Measurements from ENCODE around the gene PARM1.

PARM1 gene

GRCh38 chr4:74968456-74969164 is 35.7 kb downstream of the PARM1 start:
- Histone ChIP-seq H3K4me1 (ENCODE audit: low read length) (peaks cover 72% of the 10 kb centered on the region), H3K4me3 (ENCODE audit: low read length) (peak overlapping the region; percentile 16), H4K20me1 (ENCODE audit: insufficient read depth, low read length) (peaks cover 84% of the 10 kb centered on the region), H3K27ac (ENCODE audit: low read length) (peak overlapping the region; percentile 82), H3K79me2 (ENCODE audit: low read length) (peaks cover 100% of the 10 kb centered on the region), H3K9ac (ENCODE audit: low read length) (peak overlapping the region; percentile 46; the same call in 1 of the 2 replicates), H2AFZ (ENCODE audit: low read depth, low read length) (no peak overlapping the region), H3K27me3 (ENCODE audit: low read depth, low read length) (no peaks in the 10 kb centered on the region), H3K9me3 (ENCODE audit: insufficient read depth, low read length) (no peaks in the 10 kb centered on the region), H3K4me2 (ENCODE audit: low read length) (peak overlapping the region; percentile 55), H3K36me3 (replicated peaks; ENCODE audit: low read depth, low read length) (peaks cover 71% of the 10 kb centered on the region)
- TF ChIP-seq CTCF (IDR thresholded peaks at IDR 0.05; ENCODE audit: low read depth, low read length) (no peak), EZH2phosphoT487 (IDR thresholded peaks at IDR 0.05; ENCODE audit: low read depth) (no peak)

GRCh38 chr4:74969507-74970474 is 36.9 kb downstream of the PARM1 start:
- peaks cover 100% of the 10 kb centered on the region for H3K79me2 ChIP-seq (ENCODE audit: low read length)
- peak; percentile 5; the same call in 1 of the 2 replicates for TF ChIP-seq CTCF (IDR thresholded peaks at IDR 0.05; ENCODE audit: low read depth, low read length)
- no peak for TF ChIP-seq EZH2phosphoT487 (IDR thresholded peaks at IDR 0.05; ENCODE audit: low read depth)
- H3K27ac ChIP-seq (ENCODE audit: low read length) = peak overlapping the region; percentile 82

GRCh38 chr4:74970577-74970976 is 37.7 kb downstream of the PARM1 start:
- Histone ChIP-seq H3K27me3 (ENCODE audit: low read depth, low read length) (no peaks in the 10 kb centered on the region), H3K9me3 (ENCODE audit: insufficient read depth, low read length) (no peaks in the 10 kb centered on the region), H3K27ac (ENCODE audit: low read length) (no peak overlapping the region), H3K4me2 (ENCODE audit: low read length) (no peak overlapping the region), H3K4me3 (ENCODE audit: low read length) (no peak overlapping the region), H3K9ac (ENCODE audit: low read length) (no peak overlapping the region), H3K36me3 (replicated peaks; ENCODE audit: low read depth, low read length) (peaks cover 73% of the 10 kb centered on the region), H3K4me1 (ENCODE audit: low read length) (peaks cover 68% of the 10 kb centered on the region), H3K79me2 (ENCODE audit: low read length) (peaks cover 100% of the 10 kb centered on the region), H4K20me1 (ENCODE audit: insufficient read depth, low read length) (peaks cover 88% of the 10 kb centered on the region), H2AFZ (ENCODE audit: low read depth, low read length) (no peak overlapping the region)
- no peak for TF ChIP-seq EZH2phosphoT487 (IDR thresholded peaks at IDR 0.05; ENCODE audit: low read depth)
- no peak for TF ChIP-seq CTCF (IDR thresholded peaks at IDR 0.05; ENCODE audit: low read depth, low read length)

More at GRCh38 chr4:74969507-74970474, 36.9 kb downstream of the PARM1 start:
- no peaks in the 10 kb centered on the region for H3K27me3 ChIP-seq (ENCODE audit: low read depth, low read length)
- peak overlapping the region; percentile 16; the same call in 1 of the 2 replicates for H3K4me3 ChIP-seq (ENCODE audit: low read length)
- peak overlapping the region; percentile 46; the same call in 1 of the 2 replicates for H3K9ac ChIP-seq (ENCODE audit: low read length)
- H3K4me2 ChIP-seq (ENCODE audit: low read length) = peak overlapping the region; percentile 55
- peaks cover 85% of the 10 kb centered on the region for H4K20me1 ChIP-seq (ENCODE audit: insufficient read depth, low read length)
- H3K4me1 ChIP-seq (ENCODE audit: low read length) = peaks cover 68% of the 10 kb centered on the region
- H2AFZ ChIP-seq (ENCODE audit: low read depth, low read length) = no peak overlapping the region
- H3K9me3 ChIP-seq (ENCODE audit: insufficient read depth, low read length) = no peaks in the 10 kb centered on the region
- peaks cover 73% of the 10 kb centered on the region for H3K36me3 ChIP-seq (replicated peaks; ENCODE audit: low read depth, low read length)

- Histone ChIP-seq H3K36me3 (replicated peaks; ENCODE audit: low read depth, low read length) (peaks cover 73% of the 10 kb centered on the region), H3K4me1 (ENCODE audit: low read length) (peaks cover 59% of the 10 kb centered on the region), H3K9ac (ENCODE audit: low read length) (no peak overlapping the region), H3K27me3 (ENCODE audit: low read depth, low read length) (no peaks in the 10 kb centered on the region), H4K20me1 (ENCODE audit: insufficient read depth, low read length) (peaks cover 85% of the 10 kb centered on the region), H3K27ac (ENCODE audit: low read length) (no peak overlapping the region), H2AFZ (ENCODE audit: low read depth, low read length) (no peak overlapping the region), H3K79me2 (ENCODE audit: low read length) (peaks cover 100% of the 10 kb centered on the region), H3K9me3 (ENCODE audit: insufficient read depth, low read length) (peaks cover 6% of the 10 kb centered on the region; the same call in 1 of the 2 replicates), H3K4me3 (ENCODE audit: low read length) (no peak overlapping the region), H3K4me2 (ENCODE audit: low read length) (no peak overlapping the region)
- TF ChIP-seq CTCF (IDR thresholded peaks at IDR 0.05; ENCODE audit: low read depth, low read length) = no peak
- TF ChIP-seq EZH2phosphoT487 (IDR thresholded peaks at IDR 0.05; ENCODE audit: low read depth) = no peak
These were observed 38.9 kb downstream of the PARM1 start for GRCh38 chr4:74971862-74972261.

Measured in OCI-LY3 (cell line).